SK-N-MC (cell line): ENCODE data around the gene RYR1.

Experiments
- EZH2 ChIP-seq: fragments of 200-600 bp; sonication (generic); IDR thresholded peaks from one replicate; pipeline ENCODE4 v1.6.1; 2017; ENCODE audit warnings: antibody characterized with exemption
- POLR2AphosphoS5 ChIP-seq: IDR thresholded peaks from 2 replicates; pipeline ENCODE4 v1.6.1; 2012; ENCODE audit warnings: mild to moderate bottlenecking, low read depth, low read length, borderline replicate concordance

DNA sequence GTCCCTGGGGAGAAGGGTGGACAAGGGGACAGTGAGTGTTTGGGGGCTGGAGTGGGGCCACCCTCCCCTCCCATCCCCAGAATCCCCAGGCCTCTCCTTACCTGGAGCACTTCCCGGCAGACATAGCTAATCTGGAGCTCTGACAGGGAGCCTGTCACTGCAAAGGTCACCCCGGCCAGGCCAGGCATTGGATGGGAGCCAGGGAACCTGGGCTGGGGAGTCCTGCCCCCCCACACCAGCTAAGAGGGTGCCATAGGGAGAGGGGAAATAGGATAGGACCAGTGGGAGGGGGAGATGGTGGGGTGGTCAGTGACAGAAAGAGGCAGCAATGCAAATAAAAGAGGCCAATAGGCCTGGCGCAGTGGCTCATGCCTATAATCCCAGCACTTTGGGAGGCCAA is 180.8 kb downstream of the RYR1 start:
- no peak for TF ChIP-seq POLR2AphosphoS5
- TF ChIP-seq EZH2, result no peak
